HG03571 (cell line): ENCODE results near the gene FAM118B.
A peak's percentile ranks its signal among the peaks of the same experiment; 100 is the strongest.

Experiments
- ATAC-seq: cut with Tn5 transposase; IDR thresholded peaks from one replicate; pipeline ENCODE4 v1.9.1; 2021; ENCODE audit not compliant: unreplicated experiment

The FAM118B gene

GRCh38 chr11:126211236-126212088 is at the start of gene FAM118B, which contains the start of gene RPUSD4:
Gene FAM118B (plus strand): TSS chr11:126211782. CDS start chr11:126235002, 23,220 bp downstream.
Gene RPUSD4 (minus strand): TSS chr11:126211650. CDS start chr11:126211638, 12 bp downstream.
- peak; percentile 96 for ATAC-seq

- ATAC-seq: no peak
Observed at GRCh38 chr11:126162306-126163030, 49.1 kb upstream of the FAM118B start.

- ATAC-seq: no peak
Observed at GRCh38 chr11:126163074-126163700, 48.4 kb upstream of the FAM118B start.

- ATAC-seq: no peak
Observed at GRCh38 chr11:126163779-126164178, 47.8 kb upstream of the FAM118B start.

- ATAC-seq: no peak
Observed at GRCh38 chr11:126164781-126165180, 46.8 kb upstream of the FAM118B start.

- no peak for ATAC-seq
Observed at GRCh38 chr11:126165311-126165720, 46.3 kb upstream of the FAM118B start.

GRCh38 chr11:126165757-126166156 is 45.8 kb upstream of the FAM118B start:
- no peak for ATAC-seq

- no peak for ATAC-seq
Observed at GRCh38 chr11:126166413-126166812, 45.2 kb upstream of the FAM118B start.

- ATAC-seq: no peak
Observed at GRCh38 chr11:126167488-126167887, 44.1 kb upstream of the FAM118B start.

GRCh38 chr11:126169291-126169690 is 42.3 kb upstream of the FAM118B start:
- ATAC-seq: no peak

- ATAC-seq: no peak
Observed at GRCh38 chr11:126172596-126173038, 39.0 kb upstream of the FAM118B start.

- no peak for ATAC-seq
Observed at GRCh38 chr11:126173257-126173656, 38.3 kb upstream of the FAM118B start.

GRCh38 chr11:126174816-126175215 is 36.8 kb upstream of the FAM118B start:
- no peak for ATAC-seq

- ATAC-seq: no peak
Observed at GRCh38 chr11:126175393-126175792, 36.2 kb upstream of the FAM118B start.

- ATAC-seq: no peak
Observed at GRCh38 chr11:126176853-126177470, 34.6 kb upstream of the FAM118B start.

- ATAC-seq: peak; percentile 89
Observed at GRCh38 chr11:126181939-126182730, 29.4 kb upstream of the FAM118B start.

GRCh38 chr11:126182787-126183445 is 28.7 kb upstream of the FAM118B start:
- no peak for ATAC-seq

GRCh38 chr11:126185259-126186024 is 26.1 kb upstream of the FAM118B start:
- no peak for ATAC-seq
